DND-41 (cell line): ENCODE results near the gene MFSD2A.
"Not testable (repeated sequence)": the region's sequence is repeated elsewhere in the genome, so short reads cannot be mapped to it uniquely, and the experiment has no call there.

ENCODE experiments used
- EZH2 ChIP-seq: IDR thresholded peaks from 3 replicates; pipeline ENCODE4 v1.6.1; 2012; ENCODE audit warnings: borderline replicate concordance, low read depth, mild to moderate bottlenecking, moderate library complexity, low read length, inconsistent platforms; ENCODE audit not compliant: severe bottlenecking
- TF ChIP-seq, protein P1 (sequence below): IDR thresholded peaks from 2 replicates; pipeline ENCODE4 v1.5.1; 2012; ENCODE audit warnings: borderline replicate concordance, low read length, moderate library complexity, mild to moderate bottlenecking; ENCODE audit not compliant: poor library complexity, severe bottlenecking; ENCODE audit errors: extremely low read depth

DNA sequence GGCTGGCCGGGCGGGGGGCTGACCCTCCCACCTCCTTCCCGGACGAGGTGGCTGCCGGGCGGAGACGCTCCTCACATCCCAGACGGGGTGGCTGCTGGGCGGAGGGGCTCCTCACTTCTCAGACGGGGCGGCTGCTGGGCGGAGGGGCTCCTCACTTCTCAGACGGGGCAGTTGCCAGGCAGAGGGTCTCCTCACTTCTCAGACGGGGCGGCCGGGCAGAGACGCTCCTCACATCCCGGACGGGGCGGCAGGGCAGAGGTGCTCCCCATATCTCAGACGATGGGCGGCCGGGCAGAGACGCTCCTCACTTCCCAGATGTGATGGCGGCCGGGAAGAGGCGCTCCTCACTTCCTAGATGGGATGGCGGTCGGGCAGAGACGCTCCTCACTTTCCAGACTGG, 41.8 kb upstream of the MFSD2A start:
- TF ChIP-seq EZH2 = not testable (repeated sequence)
- TF ChIP-seq, protein P1, sequence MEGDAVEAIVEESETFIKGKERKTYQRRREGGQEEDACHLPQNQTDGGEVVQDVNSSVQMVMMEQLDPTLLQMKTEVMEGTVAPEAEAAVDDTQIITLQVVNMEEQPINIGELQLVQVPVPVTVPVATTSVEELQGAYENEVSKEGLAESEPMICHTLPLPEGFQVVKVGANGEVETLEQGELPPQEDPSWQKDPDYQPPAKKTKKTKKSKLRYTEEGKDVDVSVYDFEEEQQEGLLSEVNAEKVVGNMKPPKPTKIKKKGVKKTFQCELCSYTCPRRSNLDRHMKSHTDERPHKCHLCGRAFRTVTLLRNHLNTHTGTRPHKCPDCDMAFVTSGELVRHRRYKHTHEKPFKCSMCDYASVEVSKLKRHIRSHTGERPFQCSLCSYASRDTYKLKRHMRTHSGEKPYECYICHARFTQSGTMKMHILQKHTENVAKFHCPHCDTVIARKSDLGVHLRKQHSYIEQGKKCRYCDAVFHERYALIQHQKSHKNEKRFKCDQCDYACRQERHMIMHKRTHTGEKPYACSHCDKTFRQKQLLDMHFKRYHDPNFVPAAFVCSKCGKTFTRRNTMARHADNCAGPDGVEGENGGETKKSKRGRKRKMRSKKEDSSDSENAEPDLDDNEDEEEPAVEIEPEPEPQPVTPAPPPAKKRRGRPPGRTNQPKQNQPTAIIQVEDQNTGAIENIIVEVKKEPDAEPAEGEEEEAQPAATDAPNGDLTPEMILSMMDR = not testable (repeated sequence)
